Activated T-helper 9 cell treated with anti-CD3 and anti-CD28 coated beads, Interleukin-2, amount 50 U/mL, for 16 hours (primary cell): ENCODE measurements around the gene RBPMS2.
"Not testable (repeated sequence)": the region's sequence is repeated elsewhere in the genome, so short reads cannot be mapped to it uniquely, and the experiment has no call there.

Experiments used
- DNase-seq: peaks from one replicate; pipeline ENCODE4 v3.0.0-alpha.2; 2020; ENCODE audit warnings: low read depth

The RBPMS2 gene

DNA sequence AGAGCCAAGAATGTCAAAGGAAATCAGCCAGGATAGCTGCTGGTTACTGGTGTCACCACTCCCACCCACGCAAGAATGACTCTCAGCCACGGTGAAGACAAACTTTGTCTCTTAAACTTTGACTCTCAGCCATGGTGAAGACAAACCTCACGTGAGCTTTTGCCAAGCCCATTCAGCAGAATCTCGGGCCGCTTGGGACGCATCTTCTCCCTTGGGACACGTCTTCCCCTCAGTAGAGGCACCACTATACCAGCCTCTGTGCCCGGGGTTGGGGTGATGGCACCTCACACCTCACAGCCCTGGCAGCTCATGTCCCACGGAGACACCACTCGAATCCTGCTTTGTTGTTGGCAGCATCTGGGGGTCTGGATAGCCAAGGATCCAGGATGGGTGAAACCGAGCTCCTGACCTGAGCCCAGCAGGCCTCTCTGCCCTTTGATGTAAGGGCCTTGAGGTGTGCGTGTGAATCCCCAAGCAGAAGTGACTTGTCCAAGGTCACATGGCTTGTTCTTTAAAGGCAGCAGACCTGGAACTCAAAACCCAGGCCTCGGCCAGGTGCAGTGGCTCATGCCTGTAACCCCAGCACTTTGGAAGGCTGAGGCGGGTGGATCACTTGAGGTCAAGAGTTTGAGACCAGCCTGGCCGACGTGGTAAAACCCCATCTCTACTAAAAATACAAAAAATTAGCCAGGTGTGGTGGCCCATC lies 21.8 kb downstream of the RBPMS2 start:
- DNase-seq = no peak

DNA sequence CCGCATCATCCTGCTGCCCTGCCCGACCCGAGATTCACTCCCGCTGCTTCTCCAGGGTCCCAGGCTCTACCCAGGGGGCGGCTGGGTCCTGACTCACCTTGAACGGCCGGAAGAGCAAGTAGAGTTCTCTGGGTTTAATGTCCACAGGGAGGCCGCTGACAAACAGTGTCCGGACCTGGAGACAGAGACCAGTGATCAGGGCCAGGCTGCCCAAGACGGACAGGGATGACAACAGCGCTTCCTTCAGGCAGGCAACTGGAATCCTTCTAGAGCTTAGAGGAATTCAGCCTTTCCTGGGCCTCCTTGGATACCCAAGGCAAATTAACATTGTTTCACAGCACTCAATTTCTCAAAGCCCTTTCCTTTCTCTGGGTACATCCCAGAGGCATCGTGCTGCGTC lies 23.9 kb downstream of the RBPMS2 start:
- DNase-seq = no peak

DNA sequence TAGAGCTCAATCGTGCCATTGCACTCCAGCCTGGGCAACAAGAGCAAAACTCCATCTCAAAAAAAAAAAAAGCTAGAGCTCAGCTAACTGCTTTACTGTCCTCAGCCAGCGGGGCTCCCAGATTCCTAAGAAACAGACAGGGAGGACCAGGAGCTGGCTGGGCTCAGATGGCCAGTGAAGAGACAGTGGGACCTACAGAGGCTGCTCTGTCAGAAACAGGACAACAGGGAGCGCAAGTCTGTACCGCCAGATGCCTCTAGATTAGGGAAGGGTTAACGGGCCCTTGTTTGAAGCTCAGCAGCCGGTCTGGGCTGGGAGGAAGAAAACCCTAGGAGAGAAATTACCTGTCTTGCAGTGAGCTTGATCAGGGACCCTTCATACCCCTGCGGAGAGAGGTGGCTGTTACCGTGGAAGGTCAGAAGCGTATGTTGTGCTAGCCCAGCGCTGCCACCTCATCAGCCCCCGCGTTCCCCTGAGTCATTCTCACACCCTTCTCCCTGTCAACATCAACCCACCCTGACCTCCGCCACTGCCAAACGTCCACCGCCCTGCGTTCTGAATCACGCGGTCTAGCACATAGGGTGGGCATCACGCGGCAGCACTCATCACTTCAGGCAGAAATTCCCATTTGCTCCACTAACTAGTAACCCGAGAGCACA lies 25.3 kb downstream of the RBPMS2 start:
- no peak for DNase-seq

DNA sequence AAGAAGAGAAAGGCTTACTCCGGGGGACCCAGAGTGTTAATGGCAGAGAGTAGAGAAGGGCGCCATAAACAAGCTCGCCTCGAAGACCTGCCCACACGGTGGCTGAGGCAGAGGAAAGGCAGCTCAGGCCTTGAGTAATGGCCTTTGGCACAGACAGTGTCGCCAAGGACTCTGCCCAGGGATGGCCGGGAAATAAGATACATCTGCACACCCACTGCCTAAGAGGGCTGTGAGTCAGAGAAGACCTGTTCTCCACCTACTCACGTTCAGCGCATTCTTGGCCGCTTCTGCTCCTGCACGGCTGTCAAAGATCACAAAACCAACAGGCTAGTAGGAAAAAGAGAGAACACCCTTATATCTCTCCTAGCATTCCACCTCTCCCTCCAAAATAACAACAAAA lies 26.2 kb downstream of the RBPMS2 start:
- DNase-seq = no peak

DNA sequence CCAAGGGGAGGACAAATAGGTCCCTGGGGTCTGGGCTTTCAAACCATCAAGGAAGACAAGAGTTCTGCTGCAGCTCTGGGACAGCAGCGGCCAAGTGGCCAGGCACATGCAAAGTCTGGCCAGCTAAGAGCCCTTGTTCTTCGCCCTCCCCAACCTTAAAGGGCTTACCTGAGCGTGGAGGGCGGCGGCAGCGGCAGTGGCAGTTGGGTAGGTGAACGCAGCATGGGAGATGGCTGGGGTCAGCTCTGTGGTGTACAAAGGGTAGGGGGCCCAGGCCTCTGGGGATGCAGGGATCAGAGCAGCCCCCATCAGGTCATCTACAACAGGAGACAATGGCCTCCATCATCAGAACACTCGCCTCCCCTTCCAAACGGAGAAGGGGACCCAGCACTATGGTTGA lies 27.1 kb downstream of the RBPMS2 start:
- DNase-seq = no peak

DNA sequence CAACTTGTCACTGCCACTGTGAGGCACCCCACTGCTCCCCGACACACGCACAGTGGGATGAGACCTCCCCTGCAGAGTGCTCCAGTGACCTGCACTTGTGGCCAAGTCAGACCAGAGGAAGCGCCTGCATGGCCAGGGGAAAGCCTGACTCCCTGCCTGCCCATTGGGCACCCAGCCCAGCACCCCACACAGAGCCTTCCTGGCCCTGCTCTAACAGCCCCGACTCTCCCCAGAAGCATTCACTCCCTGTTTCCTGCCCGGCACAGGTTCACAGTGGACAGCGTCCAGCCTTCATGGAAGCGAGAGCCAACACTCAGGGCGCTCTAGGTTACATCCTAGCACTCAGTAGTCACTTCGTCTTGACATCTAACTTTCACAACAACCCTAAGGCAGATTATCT lies 27.8 kb downstream of the RBPMS2 start:
- no peak for DNase-seq

DNA sequence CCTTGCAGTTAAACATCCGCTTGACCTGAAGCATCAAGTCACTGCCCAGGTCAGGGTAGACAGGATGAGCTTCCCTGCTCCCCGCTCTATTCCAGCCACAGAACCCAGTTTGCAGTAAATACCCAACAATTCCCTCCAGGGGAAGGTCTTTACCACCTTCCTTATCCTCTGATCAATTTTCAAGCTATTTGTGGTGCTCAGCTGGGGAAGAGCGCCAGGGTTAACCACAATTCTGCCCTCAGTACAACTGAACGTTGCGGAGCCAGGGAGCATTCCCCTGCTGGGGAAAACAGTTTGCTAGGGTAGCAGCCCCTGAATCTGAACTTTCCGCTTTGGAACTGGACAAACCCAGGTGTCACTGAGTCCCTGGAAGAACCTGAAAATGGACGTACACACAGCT lies 28.5 kb downstream of the RBPMS2 start:
- no peak for DNase-seq

DNA sequence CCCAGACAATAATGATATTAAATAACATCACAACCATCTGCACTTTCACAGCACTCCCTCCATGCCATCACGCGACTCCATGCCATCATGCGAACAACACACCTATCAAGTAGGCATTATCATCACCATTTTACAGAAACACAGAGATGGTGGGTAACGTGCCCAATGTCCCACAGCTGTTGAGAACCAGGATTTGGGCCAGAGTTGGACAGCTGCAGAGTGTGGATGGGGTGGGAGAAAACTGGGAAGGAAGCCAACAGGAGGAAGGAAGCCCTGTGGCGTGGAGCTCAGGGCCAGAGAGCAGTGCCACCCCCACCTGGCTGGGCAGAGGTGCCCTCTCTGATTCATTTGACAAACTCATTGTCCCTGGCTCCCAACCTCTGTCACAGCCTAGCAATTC lies 29.0 kb downstream of the RBPMS2 start:
- no peak for DNase-seq

DNA sequence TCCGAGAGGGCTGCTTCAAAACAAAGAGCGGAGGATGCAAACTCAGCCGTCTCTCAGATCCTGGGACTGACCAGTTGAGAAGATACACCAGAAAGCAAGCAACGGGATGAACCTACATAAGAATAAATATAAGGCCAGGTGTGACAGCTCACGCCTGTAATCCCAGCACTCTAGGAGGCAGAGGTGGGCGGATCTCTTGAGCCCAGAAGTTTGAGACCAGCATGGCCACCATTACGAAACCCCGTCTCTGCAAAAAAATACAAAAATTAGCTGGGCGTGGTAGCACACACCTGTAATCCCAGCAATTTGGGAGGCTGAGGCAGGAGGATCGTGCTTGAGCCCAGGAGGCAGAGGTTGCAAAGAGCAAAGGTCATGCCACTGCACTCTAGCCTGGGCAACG lies 31.7 kb downstream of the RBPMS2 start:
- DNase-seq = no peak

DNA sequence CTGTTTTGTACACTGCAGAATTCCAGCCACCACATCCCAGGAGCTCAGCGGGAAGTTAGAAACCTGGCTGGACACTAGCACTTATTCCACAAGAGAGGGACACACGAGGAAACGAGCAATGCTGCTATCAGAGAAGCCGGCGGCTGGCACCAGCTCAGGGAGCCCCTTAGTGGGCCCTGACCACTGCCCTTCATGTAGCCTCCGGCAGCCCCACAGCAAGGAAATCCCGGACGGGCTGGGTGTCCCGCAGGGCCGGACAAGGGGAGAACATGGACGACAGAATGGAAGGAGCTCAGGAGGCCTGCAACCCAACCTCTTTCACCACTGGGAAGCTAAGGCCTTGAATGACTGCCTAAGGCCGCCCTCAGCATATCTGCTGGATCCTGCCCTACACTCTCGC lies 32.5 kb downstream of the RBPMS2 start:
- DNase-seq = no peak

DNA sequence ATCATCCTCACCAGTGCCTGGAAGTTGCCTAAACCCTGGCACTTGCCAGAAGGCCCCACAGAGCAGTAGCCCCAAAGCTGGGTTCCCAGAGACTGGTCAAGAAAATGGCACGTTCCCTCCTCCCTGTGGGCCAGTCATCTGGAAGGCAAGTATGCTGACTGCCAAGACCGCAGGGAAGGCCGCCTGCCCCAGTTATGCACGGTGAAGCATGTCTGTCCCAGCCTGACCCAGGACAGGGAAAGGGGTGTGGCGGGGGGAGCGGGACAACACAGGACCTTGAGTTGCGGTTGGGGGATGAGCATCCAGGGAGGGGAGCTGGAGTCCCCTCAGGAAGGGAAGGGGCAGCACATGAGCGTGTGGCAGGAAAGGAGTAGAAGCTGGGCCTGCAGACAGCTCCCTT lies 33.0 kb downstream of the RBPMS2 start:
- DNase-seq = no peak

DNA sequence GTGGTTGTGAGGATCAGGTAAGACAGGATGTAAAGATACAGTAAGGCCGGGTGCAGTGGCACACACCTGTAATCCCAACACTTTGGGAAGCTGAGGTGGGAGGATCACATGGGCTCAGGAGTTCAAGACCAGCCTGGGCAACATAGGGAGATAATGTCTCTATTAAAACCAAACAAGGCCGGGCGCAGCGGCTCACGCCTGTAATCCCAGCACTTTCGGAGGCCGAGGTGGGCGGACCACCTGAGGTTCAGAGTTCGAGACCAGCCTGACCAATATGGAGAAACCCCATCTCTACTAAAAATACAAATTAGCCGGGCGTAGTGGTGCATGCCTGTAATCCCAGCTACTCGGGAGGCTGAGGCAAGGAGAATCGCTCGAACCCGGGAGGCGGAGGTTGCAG lies 33.7 kb downstream of the RBPMS2 start:
- DNase-seq = not testable (repeated sequence)

DNA sequence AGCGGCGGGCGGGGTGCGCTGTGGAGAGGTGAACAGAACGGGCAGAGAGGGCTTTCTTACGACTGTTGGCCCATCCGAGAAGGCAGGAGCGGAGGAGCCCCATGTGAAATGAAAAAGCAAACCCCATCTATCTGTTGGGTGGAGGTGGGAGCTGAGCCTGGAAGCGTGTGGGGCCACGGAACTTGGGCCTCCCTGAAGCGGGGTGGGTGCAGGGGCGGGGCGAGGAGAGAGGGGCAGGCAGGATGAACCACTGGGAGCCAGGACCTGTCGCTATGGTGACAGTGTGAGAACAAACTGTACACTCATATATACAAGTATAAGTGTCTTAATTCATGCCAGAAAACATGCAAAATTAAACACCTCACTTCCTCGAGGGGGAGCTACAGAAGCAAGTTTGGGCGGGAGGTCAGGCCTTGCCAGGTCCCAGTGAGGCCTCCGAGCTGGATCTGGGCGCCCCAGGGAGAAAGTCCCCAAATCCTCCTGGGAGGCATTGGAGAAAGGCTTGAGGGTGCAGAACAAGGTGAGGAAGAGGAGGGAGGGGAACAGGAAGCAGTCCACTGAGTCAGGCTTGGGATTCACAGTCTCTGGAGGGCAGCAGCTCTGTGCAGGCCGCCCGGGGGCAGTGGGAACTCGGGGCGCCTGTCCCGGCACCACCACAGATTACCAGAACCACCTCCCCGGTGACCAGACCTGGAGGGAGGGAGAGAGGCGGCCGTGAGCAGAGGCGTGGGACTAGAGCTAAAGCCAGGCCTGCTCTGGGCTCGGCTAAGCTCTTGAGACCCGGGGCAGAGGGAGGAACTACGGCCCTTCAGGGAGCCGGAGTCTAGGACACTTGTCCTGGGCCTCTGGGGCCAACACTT lies 34.8 kb downstream of the RBPMS2 start:
- DNase-seq = no peak

DNA sequence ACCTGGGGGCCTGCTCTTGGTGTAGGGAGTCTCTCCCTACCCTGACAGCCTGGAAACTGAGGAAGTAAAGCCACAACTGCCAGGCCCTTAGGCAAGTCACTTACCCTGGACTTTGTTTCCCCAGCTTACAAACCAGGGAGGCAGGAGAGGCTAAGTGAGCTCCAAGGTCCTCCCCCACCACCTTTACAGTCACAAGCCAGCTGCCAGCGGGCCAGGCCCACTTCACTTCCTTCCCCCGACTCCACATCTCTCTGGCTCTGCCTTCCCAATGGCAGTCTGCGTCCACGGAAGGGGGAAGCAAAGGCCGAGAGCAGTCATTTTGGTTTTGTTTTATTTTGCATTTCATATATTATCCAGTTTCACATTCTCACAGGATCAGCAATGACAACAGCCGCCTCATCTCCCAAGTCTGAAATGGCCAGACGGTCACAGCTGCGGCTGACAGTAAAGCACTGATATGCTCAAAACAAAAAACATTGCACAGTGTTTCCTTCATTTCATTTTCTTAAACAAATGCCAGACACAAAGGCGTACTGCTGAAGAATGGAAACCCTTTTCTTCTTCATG lies 35.7 kb downstream of the RBPMS2 start:
- DNase-seq = no peak

DNA sequence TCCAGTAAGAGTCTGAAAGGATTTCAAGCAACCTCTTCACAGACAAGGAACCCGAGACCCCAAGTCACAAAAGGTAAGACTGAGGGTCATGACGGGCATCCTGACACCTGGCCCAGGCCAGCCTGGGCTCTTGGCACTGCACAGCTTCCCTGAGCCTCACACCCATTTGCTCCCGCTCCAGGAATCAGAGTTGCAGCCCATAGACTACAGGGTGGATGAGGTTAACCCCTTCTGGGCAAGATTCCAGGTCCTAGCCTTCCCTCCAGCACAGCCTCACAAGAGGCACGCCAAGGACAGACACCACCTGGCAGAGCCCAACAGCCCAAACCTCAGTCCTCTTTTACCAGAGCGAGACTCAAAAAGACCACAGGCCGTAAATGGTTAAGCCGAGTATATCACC lies 36.2 kb downstream of the RBPMS2 start:
- DNase-seq = no peak

DNA sequence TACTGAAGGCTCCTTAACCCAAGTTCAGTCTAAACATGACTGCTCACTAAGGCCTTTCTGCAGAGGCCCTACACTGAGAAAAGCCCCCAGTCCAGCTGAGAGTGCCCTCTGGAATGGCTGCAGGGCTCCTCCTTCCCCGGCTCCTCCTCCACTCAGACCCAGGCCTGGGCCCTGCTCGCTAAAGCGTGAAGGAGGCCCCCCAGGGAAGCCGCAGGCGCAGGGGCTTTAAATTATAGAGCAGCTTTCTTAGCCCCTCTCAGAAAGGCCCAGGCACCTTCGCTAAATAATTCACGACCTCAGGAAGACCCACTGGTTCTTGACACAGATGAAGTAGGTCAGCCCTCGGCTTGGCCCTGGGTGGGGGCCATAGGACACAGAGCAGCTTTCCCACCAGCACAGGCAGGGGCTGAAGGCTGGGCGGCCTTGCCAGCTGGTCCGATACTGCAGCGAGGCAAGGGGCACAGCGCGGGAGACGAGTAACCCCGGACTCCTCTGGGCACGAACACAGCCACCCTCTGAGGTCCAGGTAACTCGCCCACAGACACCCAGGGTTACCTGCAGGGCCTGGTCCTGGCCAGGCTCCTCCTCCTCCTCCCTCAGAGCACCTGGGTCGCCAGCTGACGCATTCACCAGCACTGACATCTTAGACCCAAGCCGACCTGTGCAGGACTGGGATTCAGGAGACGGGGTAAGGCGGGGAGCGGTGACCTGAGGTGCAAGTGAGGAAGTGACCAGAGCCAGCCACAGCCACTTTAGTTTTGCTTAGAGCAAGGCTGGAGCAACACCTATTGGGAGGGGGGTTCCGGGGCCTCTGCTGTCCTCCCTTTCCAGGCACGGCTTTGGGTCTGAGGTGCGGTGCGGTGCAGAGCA lies 36.9 kb downstream of the RBPMS2 start:
- DNase-seq = no peak

DNA sequence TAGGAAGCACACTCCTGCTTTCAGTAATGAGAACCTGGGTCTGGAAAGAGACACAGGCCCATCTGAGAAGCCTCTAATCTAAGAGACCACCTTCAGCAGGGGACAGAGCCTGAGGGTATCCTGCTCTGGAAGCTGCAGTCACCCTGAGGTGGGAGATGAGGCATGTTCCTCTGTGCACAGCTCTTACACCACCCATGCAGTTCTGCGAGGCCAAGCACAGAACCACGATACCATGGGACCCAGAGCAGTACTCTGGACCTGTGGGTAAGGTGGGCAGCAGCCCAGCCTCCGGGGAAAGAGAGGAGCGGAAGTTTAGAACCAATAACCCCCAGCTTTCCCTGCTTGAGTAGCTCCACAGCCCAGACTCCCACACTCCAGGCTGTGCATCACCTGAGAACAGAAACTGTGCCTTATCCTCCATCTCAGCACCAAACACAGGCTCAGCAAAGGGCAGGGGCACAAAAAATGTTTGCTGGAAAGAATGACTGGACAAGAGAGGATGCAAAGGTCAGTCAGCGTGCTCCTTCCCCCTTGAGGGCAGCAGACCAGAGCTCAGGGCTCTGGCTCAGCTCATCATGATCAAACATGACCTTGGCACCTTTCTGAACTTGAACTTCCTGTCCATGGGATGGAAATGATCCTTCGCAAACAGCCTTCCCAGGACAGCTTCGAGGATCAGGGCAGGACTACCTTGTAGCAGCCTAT lies 43.1 kb downstream of the RBPMS2 start:
- no peak for DNase-seq

DNA sequence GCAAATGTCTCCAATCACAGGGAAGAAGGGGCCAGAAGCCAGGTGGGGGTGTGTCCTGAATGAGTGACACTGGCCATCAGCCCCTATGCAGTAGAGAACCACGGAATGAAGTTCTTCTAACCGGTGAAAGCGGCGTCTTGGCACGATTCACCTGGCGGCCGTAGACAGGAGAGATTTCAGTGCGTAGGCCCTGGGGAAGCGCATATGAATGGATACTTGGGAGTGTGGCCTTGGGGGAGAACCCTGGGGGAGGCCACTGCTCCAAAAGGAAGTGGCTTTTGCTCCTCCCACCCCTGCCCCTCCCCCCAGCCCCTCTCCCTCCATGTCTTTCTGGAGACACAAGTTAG lies 43.6 kb downstream of the RBPMS2 start:
- no peak for DNase-seq

DNA sequence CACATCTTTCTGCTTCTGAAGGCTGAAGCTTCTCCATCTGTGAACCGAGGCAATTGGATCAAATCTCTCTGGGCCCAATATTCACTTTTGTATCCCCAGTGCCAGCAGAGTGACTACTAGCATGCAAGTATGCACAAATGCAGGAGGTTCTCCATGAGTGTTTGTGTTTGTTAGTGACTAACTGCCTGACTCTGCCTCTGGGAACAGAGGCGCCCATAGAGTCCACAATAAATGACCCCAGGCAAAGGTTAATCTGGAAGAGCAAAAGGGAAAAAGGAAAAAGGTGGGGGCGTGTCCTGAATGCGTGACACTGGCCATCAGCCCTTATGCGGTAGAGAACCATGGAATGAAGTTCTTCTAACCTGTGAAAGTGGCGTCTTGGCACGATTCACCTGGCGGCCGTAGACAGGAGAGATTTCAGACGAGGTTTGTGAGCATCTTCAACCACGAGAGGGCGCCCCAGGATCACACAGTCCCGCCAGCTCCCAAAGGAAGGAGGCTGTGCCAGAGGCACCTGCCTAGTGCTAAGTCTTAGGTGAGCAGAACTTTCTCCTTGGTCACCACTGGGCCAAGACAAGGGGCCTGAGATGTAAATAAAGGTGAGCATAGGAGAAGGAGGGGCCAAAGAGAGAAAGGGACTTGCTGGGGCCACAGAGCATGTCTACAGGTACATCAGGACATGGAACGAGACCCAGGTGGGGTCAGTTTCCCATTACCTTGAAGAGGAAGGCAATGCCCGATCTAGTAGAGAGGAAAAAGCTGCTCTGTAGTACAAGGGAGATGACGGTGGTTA lies 44.2 kb downstream of the RBPMS2 start:
- DNase-seq = peak; percentile 73

DNA sequence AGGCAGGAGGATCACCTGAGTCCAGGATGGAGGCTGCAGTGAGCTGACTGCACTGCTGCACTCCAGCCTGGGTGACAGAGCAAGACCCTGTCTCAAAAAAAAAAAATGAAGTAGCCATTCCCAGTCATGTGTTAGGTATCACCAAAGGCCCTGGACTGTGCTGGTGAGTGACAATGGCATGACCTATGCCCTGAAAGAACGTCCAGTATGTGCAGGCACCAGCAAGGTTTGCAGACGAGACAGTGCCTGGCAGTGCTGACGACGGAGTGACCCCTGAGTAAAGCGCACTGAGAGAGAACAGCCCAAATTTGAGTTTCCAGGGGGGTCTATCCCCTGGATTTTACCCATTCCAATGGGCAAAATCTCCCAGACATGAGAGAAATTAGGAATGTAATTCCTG lies 45.2 kb downstream of the RBPMS2 start:
- DNase-seq = no peak
